H54 (cell line): ENCODE results near the gene SAPCD2.

ENCODE experiments used
- DNase-seq: peaks from one replicate; pipeline ENCODE4 v3.0.0; 2011; ENCODE audit warnings: low spot score, mixed read lengths; ENCODE audit not compliant: insufficient read length
- FAIRE-seq: peaks from 3 replicates; lab custom pipeline; 2011; peaks lifted over from hg19 to GRCh38; lab: Jason Lieb, UNC
- POLR2A ChIP-seq: IDR thresholded peaks from 2 replicates; pipeline ENCODE4 v1.6.1; 2011; ENCODE audit warnings: low read depth, mild to moderate bottlenecking, low read length

Gene SAPCD2

DNA sequence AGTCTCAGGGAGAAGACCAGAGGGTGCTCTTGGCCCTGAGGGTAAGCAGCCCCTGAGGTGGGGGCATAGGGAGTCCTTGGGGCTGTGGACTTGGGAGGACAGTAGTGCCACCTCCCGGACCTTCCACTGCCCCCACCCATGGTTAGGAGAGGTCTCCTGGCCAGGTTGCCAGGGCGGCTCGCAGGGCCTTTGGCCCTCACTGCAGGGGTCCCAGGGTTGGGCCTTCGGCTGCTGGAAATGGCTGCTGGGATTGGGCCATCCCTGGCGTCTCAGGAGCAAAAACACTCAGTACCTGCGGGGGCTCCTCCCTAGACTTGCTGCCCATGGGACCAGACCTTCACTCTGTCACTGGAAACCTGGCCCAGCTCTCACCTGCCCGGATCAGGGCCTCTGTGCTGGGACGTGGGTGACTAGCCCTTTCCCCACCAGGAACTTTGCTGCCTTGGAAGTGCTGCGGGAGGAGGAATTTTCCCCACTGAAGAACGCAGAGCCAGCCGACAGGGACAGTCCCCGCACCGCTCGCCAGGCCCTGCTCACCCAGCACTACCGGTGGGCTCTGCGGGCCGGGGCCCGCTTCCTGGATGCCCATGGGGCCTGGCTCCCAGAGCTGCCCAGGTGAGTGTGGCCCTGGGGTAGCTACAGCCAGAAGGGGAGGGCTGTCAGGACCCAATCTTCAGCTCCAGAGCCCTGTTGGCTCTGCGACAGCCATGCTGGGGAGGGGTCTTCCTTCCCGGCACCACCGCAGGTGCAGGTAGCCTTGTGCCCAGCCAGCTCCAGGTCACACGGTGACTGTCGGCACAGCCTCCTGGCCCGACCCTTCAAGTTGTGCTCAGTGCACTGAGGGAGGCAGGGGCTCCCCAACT lies 10.1 kb upstream of the SAPCD2 start:
- DNase-seq (no peak), FAIRE-seq (no peak)
- no peak for TF ChIP-seq POLR2A

DNA sequence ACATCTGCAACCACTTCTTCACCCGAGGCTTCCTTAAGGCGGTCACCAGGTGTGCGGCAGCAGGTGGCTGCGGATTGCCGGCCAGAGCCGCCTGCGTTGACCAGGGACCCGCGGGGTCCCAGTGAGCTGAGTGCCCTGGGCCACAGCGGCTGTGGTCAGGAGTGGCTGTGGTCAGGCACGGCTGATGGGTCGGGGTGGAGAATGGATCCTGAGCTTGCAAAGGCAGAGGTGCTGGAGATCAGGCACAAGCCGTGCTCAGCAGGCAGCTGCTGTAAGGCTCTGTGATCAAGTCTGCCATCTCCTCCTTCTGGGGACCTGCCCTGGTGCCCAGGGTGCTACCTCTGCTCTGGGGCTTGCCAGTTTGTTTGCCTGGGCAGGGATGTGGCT lies 9.0 kb upstream of the SAPCD2 start:
- no peak for TF ChIP-seq POLR2A
- DNase-seq = no peak
- no peak for FAIRE-seq

DNA sequence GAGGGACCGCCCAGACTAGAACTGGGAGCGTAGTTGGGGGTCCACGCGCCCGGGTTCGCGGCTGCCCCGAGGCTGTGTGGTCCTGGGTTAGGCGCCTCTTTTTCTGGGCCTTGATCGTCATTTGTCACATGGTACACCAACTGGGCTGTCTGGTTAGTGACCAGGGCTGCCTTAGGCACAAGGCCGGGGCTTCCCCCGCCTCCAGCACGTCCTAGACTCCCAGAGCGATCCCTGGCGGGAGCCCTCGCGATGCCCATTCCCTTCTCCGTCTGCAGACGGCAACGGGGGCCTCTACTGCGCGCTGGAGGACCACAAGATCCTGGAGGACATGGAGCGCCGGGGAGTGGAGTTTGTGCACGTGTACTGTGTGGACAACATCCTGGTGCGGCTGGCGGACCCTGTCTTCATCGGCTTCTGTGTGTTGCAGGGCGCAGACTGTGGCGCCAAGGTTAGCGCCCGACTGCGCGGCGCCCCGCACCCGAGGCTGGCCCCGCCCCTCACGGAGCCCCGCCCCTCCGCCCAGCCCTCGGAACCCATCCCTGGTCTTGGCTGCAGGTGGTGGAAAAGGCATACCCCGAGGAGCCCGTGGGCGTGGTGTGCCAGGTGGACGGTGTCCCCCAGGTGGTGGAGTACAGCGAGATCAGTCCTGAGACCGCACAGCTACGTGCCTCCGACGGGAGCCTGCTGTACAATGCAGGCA lies 8.5 kb upstream of the SAPCD2 start:
- no peak for FAIRE-seq
- TF ChIP-seq POLR2A = no peak
- DNase-seq = no peak

DNA sequence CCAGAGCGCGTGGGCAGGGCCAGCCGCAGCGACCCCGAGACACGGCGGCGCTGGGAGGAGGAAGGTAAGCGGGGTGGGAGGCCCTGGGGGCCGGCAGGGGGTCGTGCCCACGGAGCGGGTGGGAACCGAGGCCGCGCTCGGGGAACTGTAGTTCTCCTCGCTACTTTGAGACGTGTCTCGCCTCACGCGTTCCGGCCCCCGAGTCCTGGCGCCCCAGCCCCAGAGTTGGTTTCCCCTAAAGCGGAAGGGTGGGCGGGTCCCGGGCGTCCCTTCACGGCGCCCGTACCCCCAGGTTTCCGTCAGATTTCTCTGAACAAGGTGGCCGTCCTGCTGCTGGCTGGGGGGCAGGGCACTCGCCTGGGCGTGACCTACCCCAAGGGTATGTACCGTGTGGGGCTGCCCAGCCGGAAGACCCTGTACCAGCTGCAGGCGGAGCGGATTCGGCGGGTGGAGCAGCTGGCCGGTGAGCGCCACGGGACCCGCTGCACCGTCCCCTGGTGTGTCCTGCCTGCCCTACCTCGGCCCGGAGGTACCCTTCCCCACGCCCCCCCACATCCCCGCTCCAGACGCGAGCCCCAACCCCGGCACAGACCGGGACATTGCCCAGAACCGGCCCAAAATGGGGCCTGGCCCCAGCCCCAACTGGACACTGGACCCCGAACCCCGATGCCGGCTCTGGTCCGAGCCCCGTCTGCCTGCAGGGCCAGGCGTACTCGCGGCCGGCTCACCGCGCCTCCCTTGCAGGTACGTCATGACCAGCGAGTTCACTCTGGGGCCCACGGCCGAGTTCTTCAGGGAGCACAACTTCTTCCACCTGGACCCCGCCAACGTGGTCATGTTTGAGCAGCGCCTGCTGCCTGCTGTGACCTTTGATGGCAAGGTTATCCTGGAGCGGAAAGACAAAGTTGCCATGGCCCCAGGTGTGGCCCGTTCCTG lies 7.7 kb upstream of the SAPCD2 start:
- DNase-seq = no peak
- no peak for TF ChIP-seq POLR2A
- FAIRE-seq = no peak

DNA sequence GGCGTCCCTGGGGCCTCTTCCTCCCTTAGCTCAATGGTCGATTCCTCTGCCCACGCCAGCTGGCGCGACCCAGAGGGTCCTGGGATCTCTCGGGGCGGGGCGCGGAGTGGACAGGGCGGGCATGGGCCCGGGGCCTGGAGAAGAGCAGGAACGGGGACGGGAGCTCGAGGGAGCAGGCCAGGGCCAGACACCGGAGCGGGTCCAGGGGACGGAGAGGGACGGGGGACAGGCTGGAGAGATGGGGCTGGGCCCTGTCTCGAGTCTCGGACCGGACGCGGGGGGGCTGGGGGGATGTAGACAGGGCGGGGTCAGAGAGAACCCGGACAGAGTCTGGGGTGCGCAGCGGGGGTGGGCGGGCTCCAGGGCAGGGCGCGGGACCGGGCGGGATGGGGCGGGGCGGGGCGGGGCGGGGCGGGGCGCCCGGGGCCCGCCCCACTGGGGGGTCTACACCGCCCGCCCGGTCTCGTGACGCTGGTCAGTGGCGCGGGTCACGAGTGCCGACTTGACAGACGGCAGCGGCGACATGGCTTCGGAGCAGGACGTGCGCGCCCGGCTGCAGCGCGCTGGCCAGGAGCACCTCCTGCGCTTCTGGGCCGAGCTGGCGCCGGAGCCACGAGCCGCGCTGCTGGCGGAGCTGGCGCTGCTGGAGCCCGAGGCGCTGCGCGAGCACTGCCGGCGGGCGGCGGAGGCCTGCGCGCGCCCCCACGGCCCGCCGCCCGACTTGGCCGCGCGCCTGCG lies 6.8 kb upstream of the SAPCD2 start, which contains the start of gene UAP1L1:
UAP1L1 (plus strand) TSS at position 508 of the 738 bp plus-strand sequence; CDS start at position 524, 16 bp downstream.
- peak; percentile 88 for TF ChIP-seq POLR2A
- no peak for FAIRE-seq
- peak; percentile 95 for DNase-seq

DNA sequence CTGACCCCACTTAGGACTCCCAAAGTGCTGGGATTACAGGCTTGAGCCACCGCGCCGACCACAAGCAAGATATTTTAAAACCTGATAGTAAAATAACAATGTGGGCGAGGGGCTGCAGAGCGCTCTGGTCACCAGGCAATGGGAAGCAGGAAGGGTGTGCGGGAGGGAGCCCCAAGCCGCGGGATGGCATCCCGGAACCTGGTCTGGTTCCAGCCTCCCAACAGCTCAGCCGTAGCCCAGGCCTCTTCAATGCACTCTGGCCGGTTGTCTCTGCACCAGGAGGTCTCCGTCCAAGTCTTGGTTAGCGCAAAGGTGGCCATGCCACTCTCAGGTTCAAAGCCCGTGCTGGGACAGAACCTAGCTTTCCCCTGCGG lies 6.3 kb upstream of the SAPCD2 start:
- TF ChIP-seq POLR2A = no peak
- FAIRE-seq = no peak
- no peak for DNase-seq

DNA sequence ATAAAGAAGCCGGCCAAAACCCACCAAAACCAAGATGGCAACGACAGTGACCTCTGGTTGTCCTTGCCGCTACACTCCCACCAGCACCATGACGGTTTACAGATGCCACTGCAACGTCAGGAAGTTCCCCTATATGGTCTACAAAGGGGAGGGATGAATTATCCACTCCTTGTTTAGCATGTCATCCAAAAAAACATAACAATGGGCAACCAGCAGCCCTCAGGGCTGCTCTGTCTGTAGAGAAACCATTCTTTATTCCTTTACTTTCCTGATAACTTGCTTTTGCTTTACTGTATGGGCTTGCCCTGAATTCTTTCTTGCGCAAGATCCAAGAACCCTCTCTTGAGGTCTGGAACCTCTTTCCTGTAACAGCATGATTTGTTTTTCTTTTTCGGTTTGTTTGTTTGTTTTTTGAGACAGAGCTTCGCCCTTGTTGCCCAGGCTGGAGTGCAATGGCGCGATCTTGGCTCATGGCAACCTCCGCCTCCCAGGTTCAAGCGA lies 5.0 kb upstream of the SAPCD2 start:
- DNase-seq = no peak
- FAIRE-seq = no peak
- TF ChIP-seq POLR2A = no peak

DNA sequence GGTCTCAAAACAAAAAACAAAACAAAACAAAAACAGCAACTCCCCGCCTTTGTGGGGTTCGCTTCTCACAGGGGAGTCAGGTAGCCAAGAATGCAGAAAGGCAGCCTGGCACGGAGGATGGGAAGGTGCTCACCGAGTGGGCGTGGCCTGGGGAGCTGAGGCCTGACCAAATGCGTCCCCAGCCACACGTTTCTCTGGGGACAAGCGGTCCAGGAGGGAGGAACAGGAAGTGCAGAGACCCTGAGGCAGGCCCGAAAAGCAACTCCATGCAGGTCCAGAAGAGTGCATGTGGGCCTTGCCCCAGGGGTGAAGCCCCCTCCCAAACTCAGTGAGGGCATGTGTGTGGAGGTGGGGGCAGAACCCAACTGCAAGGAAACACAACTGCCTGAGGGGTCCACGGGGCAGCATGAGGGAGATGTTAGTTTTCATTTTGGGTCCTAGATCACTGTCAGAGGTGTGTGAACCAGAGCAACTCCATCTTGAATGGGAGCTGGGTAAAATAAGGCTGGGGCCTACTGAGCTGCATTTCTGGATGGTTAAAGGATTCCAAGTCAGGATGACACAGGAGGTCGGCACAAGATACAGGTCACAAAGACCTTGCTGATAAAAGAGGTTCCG lies 4.4 kb upstream of the SAPCD2 start:
- DNase-seq (no peak), FAIRE-seq (no peak)
- TF ChIP-seq POLR2A = no peak

DNA sequence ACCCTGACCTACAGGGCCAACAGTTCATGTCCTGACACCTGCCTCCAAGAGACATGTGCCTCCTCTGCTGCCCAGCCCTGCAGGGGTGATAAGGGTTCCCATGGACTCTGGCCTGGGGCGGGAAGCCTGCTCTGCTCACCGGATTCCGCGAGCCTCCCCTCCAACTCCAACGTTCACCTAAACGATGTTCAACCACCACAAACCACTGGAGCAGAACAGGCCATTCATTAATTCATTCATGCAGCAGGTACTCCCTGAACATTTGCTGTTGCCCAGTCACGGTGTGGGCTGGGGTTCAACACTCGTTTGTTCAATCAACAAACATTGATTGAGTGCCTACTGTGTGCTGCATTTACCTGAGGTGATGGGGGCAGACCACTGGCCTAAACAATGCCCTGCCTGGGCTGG lies 3.6 kb upstream of the SAPCD2 start:
- FAIRE-seq = no peak
- no peak for DNase-seq
- no peak for TF ChIP-seq POLR2A

DNA sequence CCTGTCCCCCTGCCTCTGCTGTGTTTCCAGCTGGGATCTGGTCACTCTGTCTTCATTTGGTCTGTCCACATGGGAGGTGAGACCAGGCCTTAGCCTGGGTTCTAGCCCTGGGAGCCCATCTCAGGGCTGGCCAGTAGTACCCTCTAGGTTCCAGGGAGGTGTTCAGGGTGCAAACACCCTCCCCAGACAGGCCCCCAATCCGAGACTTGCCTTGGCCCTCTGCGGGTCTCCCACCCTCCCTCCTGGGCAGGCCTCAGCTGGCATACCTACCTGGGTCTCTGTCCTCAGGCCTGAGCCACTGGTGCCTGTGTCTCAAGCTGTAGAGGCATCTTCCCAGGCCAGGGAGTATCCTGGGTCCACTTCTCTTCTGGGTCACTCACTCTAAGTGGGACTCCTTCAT lies 925 bp upstream of the SAPCD2 start:
- FAIRE-seq (no peak), DNase-seq (no peak)
- no peak for TF ChIP-seq POLR2A

DNA sequence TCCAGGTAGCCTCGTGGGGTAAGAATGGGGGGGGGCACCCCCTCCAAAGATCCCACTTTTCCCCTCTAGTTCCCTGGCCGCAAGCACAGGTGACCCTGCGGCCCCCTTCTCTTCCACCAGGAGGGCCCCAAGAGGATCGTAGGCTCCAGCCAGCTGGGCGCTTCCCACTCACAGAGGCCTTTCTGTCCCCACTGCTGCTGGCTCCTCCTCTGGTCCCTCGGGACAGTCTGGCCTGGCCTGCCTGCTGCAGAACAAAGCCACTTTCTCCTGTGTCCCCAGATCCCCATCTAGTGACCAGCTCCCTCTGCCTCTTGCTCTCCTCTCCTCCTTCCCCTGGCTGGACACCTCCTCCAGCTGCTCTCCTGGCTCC lies 534 bp upstream of the SAPCD2 start:
- no peak for TF ChIP-seq POLR2A
- no peak for DNase-seq
- FAIRE-seq = no peak

DNA sequence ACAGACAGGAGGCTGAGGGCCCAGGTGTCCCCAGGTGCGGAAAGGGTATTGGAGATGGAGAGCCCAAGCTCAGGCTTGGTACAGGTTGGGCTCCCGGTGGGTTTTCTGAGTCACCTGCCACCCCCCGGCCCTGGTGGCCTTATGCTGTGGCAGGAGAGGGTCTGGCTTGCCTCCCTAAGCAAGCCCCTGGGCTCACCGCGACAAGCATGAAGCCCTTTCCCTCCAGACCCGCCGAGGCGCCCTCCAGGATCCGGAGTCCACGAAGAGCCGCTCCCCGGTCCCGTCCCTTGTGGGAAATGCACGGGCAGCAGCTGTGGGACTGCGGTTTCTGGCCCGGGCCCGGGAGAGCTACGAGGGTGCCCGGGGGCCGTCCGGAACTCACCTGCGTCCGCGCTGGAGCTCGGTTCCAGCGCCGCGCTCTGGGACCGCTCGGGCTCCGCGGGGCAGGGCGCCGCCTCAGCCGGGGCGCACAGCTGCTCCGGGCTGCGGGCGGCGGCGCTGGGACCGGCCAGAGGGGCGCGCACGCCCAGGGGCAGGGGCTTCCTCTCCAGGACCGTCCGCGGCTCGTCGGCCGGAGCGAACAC lies 757 bp downstream of the SAPCD2 start:
- DNase-seq (no peak), FAIRE-seq (no peak)
- TF ChIP-seq POLR2A = no peak
